ENCODE data around the gene RARRES1. TPM values are rescaled to one million over a fixed set of nuclear protein-coding genes. Genes with fewer than 3 reads are reported as not detected.

RARRES1 gene
- total RNA-seq, 1 experiment from 2014 or later, result 0.81 TPM

DNA sequence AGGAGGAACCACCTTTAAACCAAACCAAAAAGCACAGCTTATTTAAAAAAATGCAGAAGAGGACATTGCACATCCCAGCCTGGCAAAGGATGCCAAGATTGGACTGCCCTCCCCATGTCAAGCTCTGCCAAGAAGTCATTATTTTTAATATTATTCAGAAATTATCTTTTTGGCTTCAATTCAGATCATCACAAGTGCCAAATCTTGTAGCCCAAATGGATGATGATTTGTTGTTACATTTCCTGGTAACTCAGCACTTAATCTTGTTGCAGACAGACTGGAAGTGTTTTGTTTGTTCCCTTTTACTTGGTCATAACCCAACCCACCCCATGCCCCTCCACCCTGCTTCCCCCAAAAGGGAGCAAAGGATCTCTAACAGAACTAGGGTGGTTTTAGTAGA lies 31.7 kb downstream of the RARRES1 start:
- no peak overlapping the region for H3K4me2 ChIP-seq (ENCODE audit: insufficient read depth, insufficient read length, low read length)
- TF ChIP-seq, protein P1, sequence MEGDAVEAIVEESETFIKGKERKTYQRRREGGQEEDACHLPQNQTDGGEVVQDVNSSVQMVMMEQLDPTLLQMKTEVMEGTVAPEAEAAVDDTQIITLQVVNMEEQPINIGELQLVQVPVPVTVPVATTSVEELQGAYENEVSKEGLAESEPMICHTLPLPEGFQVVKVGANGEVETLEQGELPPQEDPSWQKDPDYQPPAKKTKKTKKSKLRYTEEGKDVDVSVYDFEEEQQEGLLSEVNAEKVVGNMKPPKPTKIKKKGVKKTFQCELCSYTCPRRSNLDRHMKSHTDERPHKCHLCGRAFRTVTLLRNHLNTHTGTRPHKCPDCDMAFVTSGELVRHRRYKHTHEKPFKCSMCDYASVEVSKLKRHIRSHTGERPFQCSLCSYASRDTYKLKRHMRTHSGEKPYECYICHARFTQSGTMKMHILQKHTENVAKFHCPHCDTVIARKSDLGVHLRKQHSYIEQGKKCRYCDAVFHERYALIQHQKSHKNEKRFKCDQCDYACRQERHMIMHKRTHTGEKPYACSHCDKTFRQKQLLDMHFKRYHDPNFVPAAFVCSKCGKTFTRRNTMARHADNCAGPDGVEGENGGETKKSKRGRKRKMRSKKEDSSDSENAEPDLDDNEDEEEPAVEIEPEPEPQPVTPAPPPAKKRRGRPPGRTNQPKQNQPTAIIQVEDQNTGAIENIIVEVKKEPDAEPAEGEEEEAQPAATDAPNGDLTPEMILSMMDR (conservative IDR thresholded peaks at IDR 0.05), result no peak
- no peak overlapping the region for H3K14ac ChIP-seq (ENCODE audit: insufficient read depth, low read length)

More for the DNA sequence above, 31.7 kb downstream of the RARRES1 start:
- Histone ChIP-seq H3K27me3 (ENCODE audit: insufficient read depth, low read length) (no peaks in the 10 kb centered on the region), H2AFZ (ENCODE audit: low read length) (no peak overlapping the region), H4K8ac (replicated peaks; ENCODE audit: insufficient read length, low read depth, low read length) (no peak overlapping the region), H2BK120ac (ENCODE audit: low read depth, low read length, poor library complexity, severe bottlenecking) (no peak overlapping the region), H3K27ac (ENCODE audit: insufficient read length, low read depth, low read length) (no peak overlapping the region), H3K9ac (ENCODE audit: extremely low read depth, insufficient read length, low read length) (no peak overlapping the region), H2BK20ac (ENCODE audit: low read depth, low read length, poor library complexity, severe bottlenecking) (no peak overlapping the region), H4K20me1 (ENCODE audit: control insufficient read depth, insufficient read depth, insufficient read length) (no peaks in the 10 kb centered on the region), H3K79me2 (ENCODE audit: insufficient read depth, low read length) (no peaks in the 10 kb centered on the region), H3K4me1 (ENCODE audit: insufficient read depth, low read length) (no peaks in the 10 kb centered on the region), H3K56ac (ENCODE audit: insufficient read length, low read depth, low read length) (no peak overlapping the region), H2BK5ac (ENCODE audit: insufficient read length, low read length) (no peak overlapping the region), H3K23me2 (ENCODE audit: insufficient read length, low read depth, low read length, poor library complexity, severe bottlenecking) (no peaks in the 10 kb centered on the region), H3T11ph (ENCODE audit: low read length) (no peak overlapping the region), H2BK12ac (ENCODE audit: insufficient read length, low read depth, low read length) (no peak overlapping the region), H3K4ac (ENCODE audit: low read depth, low read length) (no peak overlapping the region), H4K91ac (ENCODE audit: insufficient read length, low read depth, low read length) (no peak overlapping the region), H3K23ac (ENCODE audit: insufficient read length, low read depth, low read length) (no peak overlapping the region), H2AK5ac (ENCODE audit: insufficient read length, low read length) (no peak overlapping the region), H3K79me1 (ENCODE audit: insufficient read depth, low read depth, low read length, poor library complexity, severe bottlenecking) (no peaks in the 10 kb centered on the region), H3K9me3 (ENCODE audit: control insufficient read depth, low read depth, low read length) (no peaks in the 10 kb centered on the region), H3K18ac (ENCODE audit: insufficient read length, low read depth, low read length) (no peak overlapping the region), H2BK15ac (ENCODE audit: low read depth, low read length) (no peak overlapping the region), H4K5ac (ENCODE audit: insufficient read length, low read depth, low read length) (no peak overlapping the region)
- no peaks in the 10 kb centered on the region for H3K9me3 Mint-ChIP-seq
- 0 out of 7 replicates have a peak, but pooled peaks cover 0 to 2% (median 0%) of the 10 kb centered on the region in 3 experiments for H3K36me3 Mint-ChIP-seq (ENCODE audit: insufficient read depth in 1 of 3, low read depth in 3 of 3)
- no peak overlapping the region for H3K27ac Mint-ChIP-seq
- no peak for DNase-seq
- H3K27me3 Mint-ChIP-seq (ENCODE audit: low read depth), result no peaks in the 10 kb centered on the region
- no peaks in the 10 kb centered on the region for H3K4me1 Mint-ChIP-seq
- H3K4me3 Mint-ChIP-seq, result no peak overlapping the region

All from H9 (cell line).